Measurements from ENCODE around the gene KCNJ6.

- TF ChIP-seq ELF4 (CRISPR knock-in tag; IDR thresholded peaks at IDR 0.05) (no peak), CBX2 (IDR thresholded peaks at IDR 0.05; ENCODE audit: insufficient read depth, low read length, poor library complexity, severe bottlenecking) (no peak), ZKSCAN1 (IDR thresholded peaks at IDR 0.05; ENCODE audit: low read depth, low read length) (no peak), UBTF (IDR thresholded peaks at IDR 0.05; ENCODE audit: borderline replicate concordance in 1 of 2, low read depth in 2 of 2, low read length in 2 of 2) (no peak), TAF1 (IDR thresholded peaks at IDR 0.05; ENCODE audit: control insufficient read depth, extremely low read depth, insufficient read depth, low read length, severe bottlenecking) (no peak), RFX1 (IDR thresholded peaks at IDR 0.05) (no peak), GTF2A2 (tag; IDR thresholded peaks at IDR 0.05) (no peak), GTF3C2 (IDR thresholded peaks at IDR 0.05; ENCODE audit: borderline replicate concordance, extremely low read depth, insufficient read length) (no peak), YY1 (IDR thresholded peaks at IDR 0.05; ENCODE audit: borderline replicate concordance in 1 of 3, control insufficient read depth in 1 of 3, extremely low read depth in 1 of 3, insufficient read depth in 3 of 3, insufficient read length in 1 of 3, insufficient replicate concordance in 2 of 3, low read depth in 1 of 3, low read length in 2 of 3) (no peak), CTCF (IDR thresholded peaks at IDR 0.05 in 2 of 3, conservative IDR thresholded peaks at IDR 0.05 in 1 of 3; ENCODE audit: insufficient read depth in 2 of 3, low read depth in 1 of 3, low read length in 3 of 3) (no peak)
These were observed 295.9 kb downstream of the KCNJ6 start for GRCh38 chr21:37620401-37620800.

All from K562 (cell line).